Measurements from ENCODE around the gene ODAD3. TPM values are rescaled to one million over a fixed set of nuclear protein-coding genes. Genes with fewer than 3 reads are reported as not detected.
"Not testable (repeated sequence)": the region's sequence is repeated elsewhere in the genome, so short reads cannot be mapped to it uniquely, and the experiment has no call there.

The ODAD3 gene
- polyA plus RNA-seq, 1 experiment: 0.09 TPM

DNA sequence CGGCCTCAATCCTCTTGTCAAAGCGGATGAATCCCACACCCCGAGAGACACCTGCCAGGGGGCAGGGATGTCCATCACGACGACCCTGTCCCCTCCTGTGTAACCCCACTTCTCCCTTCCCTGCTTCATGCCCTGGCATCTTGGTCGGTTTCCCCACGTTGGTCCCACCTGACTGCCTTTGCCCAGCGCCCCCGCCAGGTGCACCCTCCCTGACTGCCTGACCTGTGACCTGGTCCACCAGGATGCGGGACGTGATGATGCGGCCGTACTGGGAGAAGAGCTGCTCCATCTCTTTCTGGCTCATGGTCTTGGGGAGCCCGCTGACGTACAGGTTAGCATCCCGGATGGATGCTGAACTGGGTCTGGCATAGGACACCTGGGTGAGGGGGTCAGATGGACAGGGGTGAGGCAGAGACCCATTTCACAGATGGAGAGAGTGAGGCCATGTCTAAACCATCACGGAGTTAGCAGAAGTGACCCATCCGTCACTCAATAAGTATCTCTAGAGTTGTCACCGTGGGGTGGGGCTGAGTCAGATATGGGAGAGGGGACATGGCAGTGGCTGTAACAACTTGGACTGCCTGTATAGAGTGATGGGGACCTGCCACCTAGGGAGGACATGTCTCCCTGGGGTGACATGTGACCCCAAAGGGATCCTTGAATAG is 23.4 kb upstream of the ODAD3 start:
- ChIA-PET POLR2A (no interaction called here), CTCF (interaction anchor here (0.9 to 1.0 kb wide), 2 partner anchors 22 to 164 kb away, joined by 3 read pairs; no protein-coding TSS in a partner anchor)
- TF ChIP-seq, protein P1, sequence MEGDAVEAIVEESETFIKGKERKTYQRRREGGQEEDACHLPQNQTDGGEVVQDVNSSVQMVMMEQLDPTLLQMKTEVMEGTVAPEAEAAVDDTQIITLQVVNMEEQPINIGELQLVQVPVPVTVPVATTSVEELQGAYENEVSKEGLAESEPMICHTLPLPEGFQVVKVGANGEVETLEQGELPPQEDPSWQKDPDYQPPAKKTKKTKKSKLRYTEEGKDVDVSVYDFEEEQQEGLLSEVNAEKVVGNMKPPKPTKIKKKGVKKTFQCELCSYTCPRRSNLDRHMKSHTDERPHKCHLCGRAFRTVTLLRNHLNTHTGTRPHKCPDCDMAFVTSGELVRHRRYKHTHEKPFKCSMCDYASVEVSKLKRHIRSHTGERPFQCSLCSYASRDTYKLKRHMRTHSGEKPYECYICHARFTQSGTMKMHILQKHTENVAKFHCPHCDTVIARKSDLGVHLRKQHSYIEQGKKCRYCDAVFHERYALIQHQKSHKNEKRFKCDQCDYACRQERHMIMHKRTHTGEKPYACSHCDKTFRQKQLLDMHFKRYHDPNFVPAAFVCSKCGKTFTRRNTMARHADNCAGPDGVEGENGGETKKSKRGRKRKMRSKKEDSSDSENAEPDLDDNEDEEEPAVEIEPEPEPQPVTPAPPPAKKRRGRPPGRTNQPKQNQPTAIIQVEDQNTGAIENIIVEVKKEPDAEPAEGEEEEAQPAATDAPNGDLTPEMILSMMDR (IDR thresholded peaks at IDR 0.05; ENCODE audit: low read depth, low read length): no peak
- no peak overlapping the region for H3K27ac ChIP-seq (ENCODE audit: low read depth, low read length)
- H3K9me3 ChIP-seq (ENCODE audit: control insufficient read depth, insufficient read depth, low read length): no peaks in the 10 kb centered on the region; the same call in 1 of the 2 replicates
- H3K4me3 ChIP-seq (ENCODE audit: low read depth, low read length): no peak overlapping the region
- DNase-seq (ENCODE audit: low read depth, low spot score): no peak
- peaks cover 3% of the 10 kb centered on the region for H3K27me3 ChIP-seq (ENCODE audit: control insufficient read depth, insufficient read depth, low read length)

DNA sequence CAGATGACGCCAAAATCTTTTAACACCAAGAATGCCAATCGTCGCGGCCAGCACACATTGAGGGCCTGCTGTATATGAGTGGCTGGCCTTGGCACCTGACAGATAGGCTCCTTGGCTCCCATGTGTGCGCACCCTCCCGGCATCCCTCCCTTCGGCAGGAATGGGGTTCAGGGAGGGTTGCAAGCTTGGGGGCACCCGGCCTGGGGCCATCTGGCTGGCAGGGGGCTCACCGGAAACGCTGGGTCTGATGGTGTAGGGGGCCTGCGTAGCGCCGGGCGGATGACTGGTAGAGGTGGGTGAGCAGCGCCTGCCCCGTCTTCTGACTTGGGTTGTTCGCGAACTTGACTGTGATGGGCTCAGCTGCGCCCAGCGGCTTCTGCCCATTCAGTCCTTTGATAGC is 22.9 kb upstream of the ODAD3 start:
- CTCF ChIA-PET: interaction anchor here (0.6 to 1.0 kb wide), 2 partner anchors 11 to 164 kb away, joined by 3 read pairs; no protein-coding TSS in a partner anchor
- no peak overlapping the region for H3K4me3 ChIP-seq (ENCODE audit: low read depth, low read length)
- no peak overlapping the region for H3K27ac ChIP-seq (ENCODE audit: low read depth, low read length)
- POLR2A ChIA-PET: no interaction called here
- no peaks in the 10 kb centered on the region; the same call in 1 of the 2 replicates for H3K9me3 ChIP-seq (ENCODE audit: control insufficient read depth, insufficient read depth, low read length)
- TF ChIP-seq, protein P1 (IDR thresholded peaks at IDR 0.05; ENCODE audit: low read depth, low read length): no peak
- H3K27me3 ChIP-seq (ENCODE audit: control insufficient read depth, insufficient read depth, low read length): peaks cover 3% of the 10 kb centered on the region
- no peak for DNase-seq (ENCODE audit: low read depth, low spot score)

DNA sequence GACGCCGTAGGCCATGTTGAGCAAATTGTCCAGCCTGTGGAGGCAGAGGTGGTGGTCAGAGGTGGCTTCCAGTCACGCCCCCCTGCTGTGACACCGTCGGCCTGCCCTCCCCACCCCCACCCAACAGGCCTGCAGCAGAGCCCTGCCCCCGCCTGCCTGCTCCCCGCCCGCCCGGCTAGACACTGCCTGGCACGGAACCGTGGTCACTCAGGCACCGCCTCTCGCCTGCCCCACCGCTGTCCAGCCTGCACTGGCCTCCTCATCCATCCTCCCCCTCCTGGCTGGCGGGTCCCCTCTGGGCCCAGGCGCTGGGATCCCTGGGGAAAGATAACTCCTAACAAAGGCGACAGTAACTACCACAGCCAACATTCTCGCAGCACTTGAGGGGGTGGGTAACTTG is 22.2 kb upstream of the ODAD3 start:
- Histone ChIP-seq H3K4me3 (ENCODE audit: low read depth, low read length) (no peak overlapping the region), H3K9me3 (ENCODE audit: control insufficient read depth, insufficient read depth, low read length) (no peaks in the 10 kb centered on the region; the same call in 1 of the 2 replicates), H3K27me3 (ENCODE audit: control insufficient read depth, insufficient read depth, low read length) (peaks cover 3% of the 10 kb centered on the region), H3K27ac (ENCODE audit: low read depth, low read length) (no peak overlapping the region)
- DNase-seq (ENCODE audit: low read depth, low spot score): no peak
- ChIA-PET CTCF (interaction anchor here (0.6 to 0.7 kb wide), 2 partner anchors 10 to 26 kb away, joined by 3 read pairs; no protein-coding TSS in a partner anchor), POLR2A (no interaction called here)
- TF ChIP-seq, protein P1 (IDR thresholded peaks at IDR 0.05; ENCODE audit: low read depth, low read length): no peak

DNA sequence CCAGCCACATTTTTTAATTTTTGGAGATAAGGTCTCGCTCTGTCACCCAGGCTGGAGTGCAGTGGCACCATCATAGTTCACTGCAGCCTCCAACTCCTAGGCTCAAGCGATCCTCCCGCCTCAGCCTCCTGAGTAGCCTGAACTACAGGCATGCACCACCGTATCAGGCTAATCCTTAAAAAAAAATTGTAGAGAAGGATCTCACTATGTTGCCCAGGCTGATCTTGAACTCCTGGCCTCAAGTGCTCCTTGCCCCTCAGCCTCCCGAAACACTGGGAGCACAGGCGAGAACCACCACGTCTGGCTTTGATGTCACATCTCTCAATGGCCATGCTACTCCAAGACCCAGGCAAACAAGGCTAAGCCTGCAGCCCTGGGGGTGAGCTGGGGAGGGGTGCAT is 21.7 kb upstream of the ODAD3 start:
- Histone ChIP-seq H3K4me3 (ENCODE audit: low read depth, low read length) (no peak overlapping the region), H3K9me3 (ENCODE audit: control insufficient read depth, insufficient read depth, low read length) (no peaks in the 10 kb centered on the region; the same call in 1 of the 2 replicates), H3K27ac (ENCODE audit: low read depth, low read length) (no peak overlapping the region), H3K27me3 (ENCODE audit: control insufficient read depth, insufficient read depth, low read length) (peaks cover 3% of the 10 kb centered on the region)
- POLR2A ChIA-PET: no interaction called here
- CTCF ChIA-PET: interaction anchor here (0.7 kb wide), 1 partner anchor 26 kb away, joined by 3 read pairs; no protein-coding TSS in a partner anchor
- no peak for DNase-seq (ENCODE audit: low read depth, low spot score)
- TF ChIP-seq, protein P1 (IDR thresholded peaks at IDR 0.05; ENCODE audit: low read depth, low read length): no peak

DNA sequence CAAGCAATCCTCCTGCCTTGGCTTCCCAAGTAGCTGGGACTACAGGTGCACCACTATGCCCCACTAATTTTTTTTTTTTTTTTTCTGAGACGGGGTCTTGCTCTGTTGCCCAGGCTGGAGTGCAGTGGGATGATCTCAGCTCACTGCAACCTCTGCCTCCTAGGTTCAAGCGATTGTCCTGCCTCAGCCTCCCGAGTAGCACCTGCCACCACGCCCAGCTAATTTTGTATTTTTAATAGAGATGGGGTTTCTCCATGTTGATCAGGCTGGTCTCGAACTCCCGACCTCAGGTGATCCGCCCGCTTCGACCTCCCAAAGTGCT is 20.3 kb upstream of the ODAD3 start:
- DNase-seq (ENCODE audit: low read depth, low spot score); H3K27ac ChIP-seq (ENCODE audit: low read depth, low read length); H3K9me3 ChIP-seq (ENCODE audit: control insufficient read depth, insufficient read depth, low read length); CTCF ChIA-PET; H3K27me3 ChIP-seq (ENCODE audit: control insufficient read depth, insufficient read depth, low read length); H3K4me3 ChIP-seq (ENCODE audit: low read depth, low read length); POLR2A ChIA-PET: not testable (repeated sequence)
